Fibroblast of skin of abdomen (primary cell): ENCODE results near the gene SSBP4.

Experiments
- DNase-seq: peaks from one replicate; pipeline ENCODE4 v3.0.0-alpha.2; 2013

Gene SSBP4

DNA sequence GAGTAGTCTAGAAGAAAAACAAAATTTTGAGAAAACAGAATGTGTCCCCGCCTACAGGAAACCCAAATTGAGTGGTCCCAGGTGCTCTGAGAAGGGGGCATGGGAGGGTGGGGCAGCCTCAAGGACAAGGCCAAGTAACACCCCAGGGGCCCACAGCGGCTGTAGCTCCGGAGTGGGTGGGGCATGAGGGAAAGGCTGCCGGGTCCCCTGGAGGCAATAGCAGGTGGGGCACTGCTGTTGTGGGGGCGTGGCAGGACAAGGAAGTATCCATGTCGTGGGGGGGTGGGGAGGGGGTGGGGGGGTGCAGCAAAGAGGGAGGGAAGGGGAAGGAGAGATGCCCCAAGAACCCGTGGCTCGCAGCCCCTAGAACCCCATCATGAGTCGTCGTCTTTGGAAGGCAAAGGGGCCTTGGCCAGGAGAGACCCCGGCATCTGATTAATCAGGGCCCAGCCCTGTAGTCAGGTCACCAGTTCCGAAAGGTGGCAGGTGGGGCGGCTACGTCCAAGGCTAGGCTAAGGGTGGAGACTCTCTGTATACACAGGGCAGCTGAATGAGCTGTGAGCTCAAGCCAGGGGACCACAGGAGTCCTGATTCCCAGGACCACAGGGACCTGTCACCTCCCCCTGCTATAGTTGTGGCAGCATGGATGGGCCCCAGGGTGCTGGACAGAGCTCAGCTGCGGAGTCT lies 26.2 kb downstream of the SSBP4 start:
- no peak for DNase-seq

DNA sequence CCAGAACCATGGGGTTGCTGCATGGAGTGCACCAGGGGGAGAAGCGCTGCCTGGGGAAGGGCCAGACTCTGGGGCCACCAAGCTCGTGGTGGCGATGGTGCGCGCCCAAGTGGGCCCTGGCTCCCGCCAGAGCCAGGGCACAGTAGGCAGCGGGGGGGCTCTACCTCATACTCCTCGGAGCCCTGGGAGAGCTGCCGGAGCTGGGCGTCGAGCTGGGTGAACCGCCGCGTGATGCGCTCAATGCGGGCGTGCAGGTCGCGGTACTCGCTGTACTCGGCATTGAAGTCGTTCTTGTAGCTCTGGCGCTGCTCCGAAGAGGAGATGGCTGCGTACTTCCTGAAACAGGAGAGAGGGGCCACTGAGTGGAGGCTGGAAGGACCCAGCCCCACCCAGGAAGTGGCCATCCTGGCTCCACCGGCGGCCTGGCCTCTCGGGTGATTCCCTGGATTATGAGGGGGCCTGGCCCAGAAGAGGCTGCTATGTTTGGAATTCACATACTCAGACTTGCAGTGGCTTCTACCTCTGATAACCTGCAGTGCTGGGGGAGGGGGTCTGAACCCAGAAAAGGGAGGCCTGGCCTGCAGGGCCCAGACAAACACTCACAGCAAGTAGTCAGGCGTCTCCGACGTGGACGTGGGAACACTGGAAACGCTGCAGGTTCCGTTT lies 27.1 kb downstream of the SSBP4 start:
- no peak for DNase-seq

DNA sequence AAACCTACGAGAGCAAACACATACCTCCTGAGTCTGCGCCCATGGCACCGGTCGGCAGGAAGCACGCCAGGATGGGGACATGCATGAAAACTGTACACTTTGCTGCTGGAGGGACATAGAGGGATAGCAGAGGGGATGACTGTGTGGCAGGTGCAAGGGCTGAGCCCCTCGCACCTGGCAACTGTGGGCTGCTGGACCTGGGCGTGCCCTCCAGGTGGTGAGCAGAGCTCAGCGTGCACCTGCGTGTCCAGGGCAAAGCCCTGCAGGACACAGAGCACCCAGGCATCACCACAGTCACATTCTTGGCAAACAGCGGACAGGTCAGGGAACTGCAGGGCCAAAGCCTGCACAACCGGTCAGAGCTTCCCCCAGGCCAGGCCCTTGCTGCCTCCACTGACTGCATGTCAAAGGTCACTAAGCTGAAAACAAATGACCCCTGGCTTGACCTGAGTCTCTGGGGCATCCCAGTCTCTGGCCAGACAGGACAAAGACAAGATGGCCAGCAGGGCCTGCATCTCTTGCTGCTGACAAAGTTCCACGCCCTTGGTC lies 27.7 kb downstream of the SSBP4 start:
- DNase-seq, result no peak

DNA sequence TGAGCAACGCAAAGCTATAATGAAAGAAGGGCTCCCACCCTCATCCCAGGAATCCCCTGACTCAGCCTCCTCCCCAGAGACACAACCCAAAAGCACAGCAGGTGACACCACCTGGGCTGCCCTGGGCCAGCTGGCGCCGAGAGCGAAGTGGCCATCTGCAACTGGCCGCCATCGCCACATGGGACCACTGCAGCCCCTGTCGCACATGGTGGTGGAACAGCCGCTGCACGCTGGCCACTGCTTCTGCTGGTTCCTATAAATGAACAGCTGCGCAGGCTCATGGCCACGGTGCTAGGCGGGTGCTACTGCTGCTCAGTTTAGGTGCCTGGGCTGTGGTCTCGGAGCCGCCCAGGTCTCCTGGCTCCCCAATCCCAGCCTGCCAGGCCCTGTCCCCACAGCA lies 30.4 kb downstream of the SSBP4 start:
- no peak for DNase-seq

DNA sequence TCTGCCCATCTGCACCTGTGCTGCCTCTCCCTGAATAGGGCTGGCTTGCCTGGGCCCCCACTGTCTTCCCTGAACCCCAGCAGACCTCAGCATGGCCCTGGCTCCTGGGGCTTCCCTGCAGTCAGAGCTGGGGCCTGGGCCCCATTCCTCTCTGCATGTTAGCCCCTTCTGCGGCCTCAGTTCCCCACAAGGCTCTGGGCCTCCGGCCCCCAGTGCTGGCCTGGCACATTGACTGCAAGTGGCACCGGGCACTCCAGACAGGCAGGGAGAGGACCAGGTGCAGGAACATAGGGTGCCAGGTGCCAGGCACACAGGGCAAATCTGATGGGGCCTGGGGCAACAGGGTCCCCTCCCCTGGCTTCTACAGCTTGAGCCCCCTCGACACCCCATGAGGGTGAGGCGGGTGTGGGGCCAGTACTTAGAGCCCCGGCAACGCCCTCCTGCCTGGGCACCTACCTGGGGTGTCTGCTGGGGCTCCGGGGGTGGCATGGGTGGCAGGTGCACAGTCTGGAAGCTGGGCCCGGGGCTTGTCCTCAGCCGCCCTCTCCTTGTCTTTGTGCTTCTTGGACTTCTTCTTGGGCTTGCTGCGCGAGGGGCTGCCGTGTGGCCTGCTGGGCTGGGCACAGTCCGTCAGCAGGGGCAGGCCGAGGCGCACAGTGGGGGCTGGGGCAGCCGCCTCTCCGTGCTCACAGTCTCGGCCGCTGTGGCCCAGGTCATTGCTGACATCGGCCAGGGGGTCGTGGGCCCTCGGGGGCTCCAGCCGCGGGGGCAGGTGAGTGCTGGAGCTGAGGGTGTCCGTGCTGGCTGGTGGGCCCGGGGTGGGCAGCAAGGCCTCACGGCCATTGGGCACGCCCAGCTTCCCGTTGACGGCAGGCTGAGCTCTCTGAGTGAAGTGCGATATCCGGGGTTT lies 31.1 kb downstream of the SSBP4 start:
- DNase-seq, result no peak

DNA sequence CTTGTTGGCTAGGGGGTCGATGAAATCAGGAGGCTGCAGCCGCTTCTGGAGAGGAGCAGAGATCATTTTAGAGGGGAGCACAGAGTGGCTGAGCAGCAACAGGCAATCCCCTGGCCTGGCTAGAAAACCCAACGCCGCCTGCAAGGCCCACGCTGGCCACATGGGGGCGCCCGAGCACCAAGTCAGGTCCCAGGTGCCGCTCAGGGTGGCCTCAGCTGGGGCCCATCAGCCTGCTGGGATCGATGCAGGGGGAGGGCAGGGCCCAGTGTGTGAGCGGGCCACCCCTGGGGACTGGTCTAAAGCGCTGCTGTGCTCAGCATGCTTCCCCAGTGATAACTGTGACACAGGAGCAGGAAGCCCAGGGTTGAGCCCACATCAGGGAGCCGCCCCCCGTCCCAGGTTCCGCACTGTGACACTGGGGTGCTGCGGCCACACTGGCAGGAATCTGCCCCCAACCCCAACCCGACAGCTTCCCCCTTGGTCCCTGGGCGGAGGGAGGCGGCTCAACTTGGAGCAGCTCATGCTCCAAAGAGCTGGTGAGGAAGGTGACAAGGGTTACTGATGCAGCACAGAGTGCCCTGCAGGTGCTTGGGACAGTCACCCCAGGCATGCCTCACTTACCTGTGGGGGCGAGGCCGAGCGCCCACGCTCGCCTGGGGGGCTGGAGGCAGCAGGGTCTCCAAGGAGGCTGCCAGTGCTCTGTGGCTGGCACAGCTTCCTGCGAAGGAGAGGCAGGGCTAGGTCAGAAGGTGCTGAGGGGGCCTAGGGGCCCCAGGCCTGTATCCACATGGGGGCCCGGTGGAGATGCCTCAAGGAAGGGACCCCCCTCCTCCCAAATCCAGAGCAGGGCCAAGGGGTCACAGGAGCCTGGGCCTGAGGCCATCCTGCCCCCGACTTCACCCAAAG lies 32.0 kb downstream of the SSBP4 start:
- DNase-seq, result peak; percentile 71

DNA sequence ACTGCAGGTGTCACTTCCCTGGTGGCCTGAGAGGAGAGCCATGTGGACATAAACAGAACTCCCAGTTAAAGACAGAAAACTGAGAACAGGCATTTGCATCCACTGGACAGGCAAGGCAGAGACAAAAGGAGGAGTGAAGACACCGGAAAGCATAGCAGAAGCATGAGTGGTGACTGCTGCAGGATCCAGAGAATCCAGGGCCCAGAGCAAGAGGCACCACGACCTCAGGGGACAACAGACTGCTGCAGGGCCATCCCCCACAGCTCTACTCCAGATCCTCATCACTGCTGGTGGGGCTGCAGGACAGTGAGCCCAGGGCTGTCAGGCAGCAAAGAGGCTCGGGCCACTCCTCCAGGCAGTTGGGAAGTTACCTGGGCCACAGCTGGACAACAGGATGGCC lies 33.2 kb downstream of the SSBP4 start:
- DNase-seq, result no peak

DNA sequence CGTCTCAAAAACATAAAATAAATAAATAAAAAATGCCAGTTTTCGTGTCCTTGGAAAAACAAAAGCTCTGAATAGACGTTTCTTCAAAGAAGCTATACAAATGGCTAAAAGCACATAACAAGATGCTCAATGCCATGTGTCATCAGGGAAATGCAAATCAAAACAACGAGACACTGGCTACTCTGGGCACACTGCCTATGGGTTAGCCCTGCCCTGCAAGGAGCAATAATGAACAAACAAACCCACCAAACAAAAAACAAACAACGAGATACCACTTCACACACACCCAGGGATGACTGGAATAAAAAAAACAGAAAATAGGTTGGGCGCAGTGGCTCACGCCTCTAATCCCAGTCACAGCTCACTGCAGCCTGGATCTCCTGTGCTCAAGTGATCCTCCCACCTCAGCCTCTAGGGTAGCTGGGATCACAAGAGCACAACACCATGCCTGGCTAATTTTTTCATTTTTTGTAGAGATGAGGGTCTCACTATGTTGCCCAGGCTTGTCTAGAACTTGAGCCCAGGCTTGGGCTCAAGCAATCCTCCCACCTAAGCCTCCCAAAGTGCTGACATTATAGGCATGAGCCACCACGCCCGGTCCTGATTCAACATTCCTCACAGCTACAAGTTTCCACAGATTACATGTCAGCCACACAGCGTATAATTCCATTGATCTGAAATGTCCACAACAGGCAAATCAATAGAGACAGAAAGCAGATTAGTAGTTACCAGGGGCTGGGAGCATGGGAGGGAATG lies 34.2 kb downstream of the SSBP4 start:
- no peak for DNase-seq

DNA sequence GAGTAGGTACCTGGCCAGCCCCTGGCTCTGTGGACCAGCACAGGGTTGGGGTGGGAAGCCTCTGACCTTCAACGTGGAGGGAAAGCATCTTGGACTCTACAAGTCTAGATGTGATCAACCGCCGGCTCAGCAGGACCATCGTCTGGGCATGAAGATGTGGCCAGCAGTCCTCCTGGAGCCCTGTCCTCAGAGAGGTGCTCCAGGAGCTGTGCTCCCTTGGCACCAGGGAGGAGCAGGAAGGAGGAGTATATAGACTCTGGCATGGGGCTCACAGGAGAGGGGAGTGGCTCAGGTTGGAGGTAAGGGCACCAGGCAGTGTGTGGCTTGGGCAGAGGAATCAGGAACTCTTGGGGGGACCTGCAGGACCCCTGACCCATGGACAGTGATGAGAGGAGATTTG lies 37.1 kb downstream of the SSBP4 start:
- no peak for DNase-seq

DNA sequence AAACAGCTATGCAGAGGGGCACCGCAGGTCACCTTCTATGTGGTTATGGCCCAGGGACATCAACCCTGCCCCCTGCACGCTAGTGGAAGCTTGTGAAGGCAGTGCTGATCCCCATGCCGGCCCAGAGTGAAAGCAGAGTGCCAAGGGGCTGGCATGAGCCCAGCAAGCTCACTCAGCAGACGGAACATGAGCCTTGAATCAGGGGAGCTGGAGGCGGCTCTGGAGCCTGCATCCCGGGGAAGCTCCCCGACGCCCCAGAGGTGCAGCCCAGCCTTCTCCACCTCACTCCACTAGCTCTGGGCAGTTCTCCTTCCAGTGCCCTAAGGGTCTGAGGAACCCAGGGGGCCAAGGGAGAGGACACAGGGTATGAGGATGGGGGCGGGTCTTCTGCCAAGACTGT lies 37.8 kb downstream of the SSBP4 start:
- DNase-seq, result no peak

DNA sequence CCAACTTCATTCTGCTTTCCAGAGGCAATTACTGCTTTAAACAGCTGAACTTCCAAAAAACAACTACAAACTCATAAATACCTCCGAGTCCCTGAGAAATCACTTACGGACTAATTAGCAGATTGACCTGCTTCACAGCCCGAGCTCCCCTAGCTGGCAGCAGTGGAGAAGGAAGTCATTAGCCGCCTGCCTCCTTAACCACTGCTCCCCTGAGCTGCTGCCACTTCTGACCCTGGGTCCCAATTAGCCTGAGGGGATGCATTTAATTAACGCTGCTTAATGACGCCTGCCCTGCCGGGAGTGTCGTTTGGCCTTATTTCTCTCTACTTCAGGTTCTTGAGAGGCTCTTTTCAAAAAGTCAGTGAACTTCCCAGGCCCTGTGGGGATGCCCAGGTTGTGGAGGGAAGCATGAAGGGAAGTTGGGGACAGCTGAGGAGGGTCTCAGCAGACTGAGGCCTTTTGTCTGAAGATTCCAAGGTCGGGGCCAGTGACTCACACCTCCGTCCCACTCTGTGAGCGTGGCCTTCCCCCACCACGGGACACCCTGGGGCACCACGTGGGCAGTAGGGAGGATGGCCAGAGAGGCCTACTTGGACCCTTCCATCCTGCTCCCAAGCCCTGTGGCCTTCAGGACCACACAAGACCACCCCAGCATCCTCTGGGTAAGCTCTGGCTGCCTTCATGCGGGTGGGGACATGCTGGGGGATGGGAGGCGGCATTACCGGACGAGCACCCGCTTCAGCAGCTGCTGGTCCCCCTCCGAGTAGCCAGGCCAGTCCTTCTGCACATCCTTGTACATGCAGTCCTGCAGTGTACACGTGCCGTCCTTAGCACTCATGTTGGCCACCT lies 38.5 kb downstream of the SSBP4 start:
- DNase-seq, result no peak

DNA sequence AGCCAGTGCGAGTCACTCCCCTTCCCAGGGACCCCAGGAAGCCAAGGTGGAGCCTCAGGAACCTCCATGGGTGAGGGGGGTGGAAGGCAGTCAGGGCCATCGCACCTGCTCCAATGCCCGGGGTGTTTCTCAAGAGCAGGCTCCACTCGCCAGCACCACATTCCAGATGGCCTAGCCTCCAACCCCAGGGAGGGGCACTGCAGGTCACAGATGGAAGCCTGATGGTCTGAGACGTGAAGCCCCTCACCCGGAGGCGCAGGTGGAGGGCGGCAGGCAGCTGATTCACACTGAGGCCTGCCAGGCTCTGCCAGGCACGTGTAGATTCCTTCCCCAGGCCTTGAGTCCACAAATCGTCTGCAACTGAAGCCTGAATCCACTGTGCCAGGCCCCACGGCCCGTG lies 41.7 kb downstream of the SSBP4 start:
- no peak for DNase-seq

DNA sequence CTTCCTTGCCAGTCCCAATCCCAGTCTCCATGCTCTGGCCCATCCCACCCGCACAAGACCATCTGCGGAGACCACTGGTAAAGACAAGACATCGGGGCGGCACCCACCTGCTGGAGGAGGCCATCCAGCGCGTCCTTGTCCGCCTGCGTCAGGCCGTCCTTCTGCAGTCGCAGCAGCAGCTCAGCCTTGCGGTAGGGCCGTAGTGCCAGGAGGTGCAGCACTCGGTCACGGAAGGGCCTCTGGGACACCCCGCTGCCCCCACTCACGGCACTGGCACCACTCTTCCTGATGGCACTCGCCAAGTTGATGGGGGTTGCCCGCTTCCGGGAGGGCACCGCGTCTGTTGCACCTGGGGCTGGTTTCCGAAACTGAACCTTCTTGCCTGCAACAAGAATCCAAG lies 42.3 kb downstream of the SSBP4 start:
- DNase-seq, result no peak

DNA sequence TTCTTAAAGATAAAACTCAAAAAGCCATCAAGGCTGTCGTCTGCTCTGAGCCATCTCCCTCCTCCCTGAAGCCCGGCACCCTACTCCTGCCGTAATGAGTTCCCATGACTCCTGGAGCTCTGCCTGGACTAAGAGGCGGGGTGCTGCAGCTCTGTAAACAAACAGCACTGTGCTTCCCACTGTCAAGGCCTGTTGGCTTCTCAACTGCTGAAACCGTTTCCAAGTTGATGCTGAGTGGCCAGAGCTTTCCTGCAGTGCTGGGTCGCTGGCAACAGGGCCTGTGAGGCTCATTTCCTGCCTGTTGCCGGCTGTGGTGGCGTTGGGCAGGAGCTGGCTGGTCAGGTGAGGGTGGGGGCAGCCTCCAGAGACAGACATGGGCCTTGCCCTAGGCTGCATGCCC lies 45.4 kb downstream of the SSBP4 start:
- no peak for DNase-seq

DNA sequence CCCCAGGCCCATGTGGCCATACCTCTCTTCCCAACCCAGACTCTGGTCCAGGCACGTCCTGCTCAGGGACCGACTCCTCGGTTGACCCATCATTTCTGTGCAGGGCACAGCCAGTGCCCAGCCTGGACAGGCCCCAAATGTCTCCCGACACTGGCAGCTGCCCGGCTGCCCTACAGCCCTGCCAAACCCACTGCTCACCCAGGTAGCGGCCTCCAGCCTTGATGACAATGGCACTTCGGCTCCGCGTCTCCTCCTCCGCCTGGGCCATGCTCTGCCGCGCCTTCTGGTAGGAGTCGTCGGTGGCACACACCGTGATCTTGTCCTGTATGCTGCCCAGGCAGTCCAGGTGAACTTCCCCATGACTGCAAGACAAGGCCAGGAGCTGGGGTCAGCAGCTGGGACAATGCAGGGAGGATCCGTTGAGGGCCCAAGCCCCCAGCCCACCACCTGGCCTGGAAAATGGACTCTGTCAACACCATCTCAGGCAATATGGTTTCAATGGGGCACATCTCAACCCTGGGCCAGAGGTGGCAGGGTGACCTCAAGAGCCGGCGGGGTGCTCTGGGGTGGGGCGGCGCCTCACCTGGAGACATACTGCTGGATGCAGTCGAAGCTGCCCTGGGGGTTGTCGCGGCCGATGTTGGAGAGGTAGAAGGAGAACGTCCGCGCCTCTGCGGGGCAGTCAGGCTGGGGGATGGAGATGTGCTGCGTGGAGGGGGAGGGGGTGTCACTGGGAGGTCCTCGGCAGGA lies 46.2 kb downstream of the SSBP4 start:
- DNase-seq, result no peak

DNA sequence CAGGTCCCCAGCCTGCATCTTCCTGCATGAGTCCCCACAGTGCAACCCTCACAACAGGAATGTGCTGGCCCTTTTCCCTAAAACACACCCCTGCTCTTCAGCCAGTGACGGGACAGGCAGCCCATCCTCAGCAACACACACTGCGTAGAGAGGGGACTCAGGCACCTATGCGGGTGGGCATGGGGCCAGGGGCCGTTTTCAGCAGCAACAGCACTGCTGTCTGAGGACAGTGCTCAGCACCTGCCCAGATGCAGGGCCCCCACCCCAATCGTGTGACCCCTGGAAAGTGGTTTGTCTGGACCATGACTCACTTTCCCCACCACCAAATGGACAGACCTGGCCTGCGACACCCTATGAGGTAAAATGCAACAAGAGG lies 46.8 kb downstream of the SSBP4 start:
- DNase-seq, result no peak

DNA sequence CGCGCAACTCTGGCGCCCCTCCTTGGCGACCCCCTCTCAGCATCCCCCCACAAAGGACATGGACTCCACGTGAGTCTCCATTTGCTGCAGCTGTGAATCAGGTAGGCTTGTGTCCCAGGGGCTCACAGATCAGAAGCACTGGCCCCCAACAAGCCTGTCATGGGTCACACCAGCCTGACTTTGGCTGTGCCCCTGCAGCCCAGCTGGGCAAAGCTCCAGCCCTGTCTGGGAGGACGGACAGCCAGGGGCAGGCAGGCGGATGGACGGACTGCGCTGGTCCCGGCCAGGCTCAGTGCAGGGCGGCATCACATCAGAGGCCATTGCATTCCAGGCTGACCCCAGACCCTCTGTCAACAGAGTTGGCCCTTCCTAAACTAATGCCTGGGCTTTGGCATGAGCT lies 47.2 kb downstream of the SSBP4 start:
- DNase-seq, result no peak

DNA sequence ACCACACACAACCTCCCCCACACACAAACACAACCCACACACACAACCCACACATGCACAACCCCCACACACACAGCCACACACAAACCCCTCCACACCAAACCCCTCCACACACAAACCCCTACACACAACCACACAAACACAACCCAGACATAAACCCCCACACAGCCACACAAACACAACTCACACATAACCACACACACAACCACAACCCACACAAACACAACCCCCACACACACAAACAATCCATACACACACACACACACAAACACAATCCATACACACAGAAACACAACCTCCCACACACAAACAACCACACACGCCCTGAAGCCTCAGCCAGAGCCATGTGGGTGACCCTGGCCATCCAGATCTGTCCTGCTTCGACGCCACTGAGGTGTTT lies 48.8 kb downstream of the SSBP4 start:
- no peak for DNase-seq

DNA sequence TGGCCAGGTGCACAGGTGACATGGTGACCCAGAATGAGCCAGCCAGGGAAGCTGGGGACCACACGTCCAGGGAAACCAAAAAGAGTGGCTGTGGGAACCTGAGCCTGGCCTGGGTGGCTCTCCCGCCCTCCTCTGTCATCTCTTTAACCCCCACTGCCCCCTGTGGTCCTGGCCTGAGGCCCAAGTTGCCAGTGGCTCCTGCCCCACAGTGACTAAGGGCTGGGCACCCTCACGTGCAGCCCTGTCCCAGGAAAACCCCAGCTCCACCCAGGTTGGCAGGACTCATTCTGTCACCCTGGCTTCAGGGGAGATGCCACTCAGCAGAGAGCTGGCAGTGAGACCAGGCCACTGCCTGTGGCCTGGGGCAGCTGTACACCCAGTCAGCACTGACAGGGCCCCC lies 49.3 kb downstream of the SSBP4 start:
- DNase-seq, result no peak
